Endothelial cell of umbilical vein (primary cell): ENCODE results near the gene DVL3. TPM values are rescaled to one million over a fixed set of nuclear protein-coding genes. Genes with fewer than 3 reads are reported as not detected.
A peak's percentile ranks its signal among the peaks of the same experiment; 100 is the strongest.

Experiments used
- BruUV-seq: library from RNA; stranded (reverse); fragments of 400-500 nt; replicated peaks from 2 replicates; lab custom pipeline; 2021; lab: Mats Ljungman, UMichigan
- CTCF ChIA-PET: fragments of 300-600, 350-600 bp; sonication (Branson Sonifier 250); formaldehyde crosslinking; loops from one replicate; lab custom pipeline; 2021; ENCODE audit warnings: antibody characterized with exemption, inconsistent platforms; lab: Charles Lee
- POLR2A ChIA-PET: fragments of 300-600, 350-600 bp; sonication (Branson Sonifier 250); formaldehyde crosslinking; loops from one replicate; lab custom pipeline; 2021; ENCODE audit warnings: antibody characterized with exemption, inconsistent platforms; lab: Charles Lee
- DNase-seq: peaks from one replicate; pipeline ENCODE4 v3.0.0-alpha.2; 2011; ENCODE audit warnings: low read depth, low spot score
- FAIRE-seq: peaks from 2 replicates; lab custom pipeline; 2011; peaks lifted over from hg19 to GRCh38; lab: Jason Lieb, UNC
- H2AFZ ChIP-seq: 2 replicates; pipeline ENCODE4 v1.6.0; 2012; ENCODE audit warnings: low read depth, low read length, control low read depth, inconsistent platforms
- H3K27ac ChIP-seq: 2 replicates; pipeline ENCODE4 v1.5.1; 2011; ENCODE audit warnings: low read depth, mild to moderate bottlenecking, control low read depth, low read length, moderate library complexity; ENCODE audit not compliant: insufficient read depth
- H3K27me3 ChIP-seq, 2 experiments: 2 replicates each; pipeline versions ENCODE4 v1.6.0 to v1.6.1; 2011; ENCODE audit warnings: low read length in 2 of 2, mixed read lengths in 1 of 2; ENCODE audit not compliant: control insufficient read depth in 2 of 2, insufficient read depth in 2 of 2
- H3K36me3 ChIP-seq, 2 experiments: 2 replicates in 1 of 2; 3 replicates in 1 of 2; pipeline ENCODE4 v1.5.1; 2011; ENCODE audit warnings: low read length in 2 of 2, mild to moderate bottlenecking in 1 of 2, moderate library complexity in 1 of 2; ENCODE audit not compliant: control insufficient read depth in 2 of 2, insufficient read depth in 2 of 2; ENCODE audit errors: extremely low read depth in 1 of 2
- H3K4me1 ChIP-seq: 3 replicates; pipeline ENCODE4 v1.5.1; 2011; ENCODE audit warnings: mild to moderate bottlenecking, low read length; ENCODE audit not compliant: control insufficient read depth, insufficient read depth; ENCODE audit errors: extremely low read depth
- H3K4me2 ChIP-seq: 2 replicates; pipeline ENCODE4 v1.6.1; 2011; ENCODE audit warnings: low read length, control low read depth, mixed read lengths; ENCODE audit not compliant: insufficient read depth
- H3K4me3 ChIP-seq, 3 experiments: fragments of 200-600 bp in 1 of 3; sonication (generic), shearing (Covaris generic) in 1 of 3; replicated peaks in 1 of 3; 2 replicates each; pipeline ENCODE4 v1.5.1; 2011 to 2016; ENCODE audit warnings: control low read depth in 3 of 3, low read length in 3 of 3, mild to moderate bottlenecking in 2 of 3, inconsistent platforms in 1 of 3, low read depth in 1 of 3, moderate library complexity in 1 of 3; ENCODE audit not compliant: insufficient read depth in 1 of 3
- H3K79me2 ChIP-seq: 2 replicates; pipeline ENCODE4 v1.6.0; 2012; ENCODE audit warnings: low read length, inconsistent platforms; ENCODE audit not compliant: control insufficient read depth, insufficient read depth
- H3K9ac ChIP-seq: replicated peaks from 2 replicates; pipeline ENCODE3; 2011; ENCODE audit warnings: low read length, control low read depth; ENCODE audit not compliant: insufficient read depth; ENCODE audit errors: extremely low read depth
- H3K9me1 ChIP-seq: replicated peaks from 3 replicates; pipeline ENCODE4 v1.6.0; 2011; ENCODE audit warnings: mild to moderate bottlenecking, low read length; ENCODE audit not compliant: control insufficient read depth, insufficient read depth; ENCODE audit errors: extremely low read depth
- H3K9me3 ChIP-seq: replicated peaks from 2 replicates; pipeline ENCODE4 v1.5.1; 2012; ENCODE audit warnings: low read length, inconsistent platforms; ENCODE audit not compliant: control insufficient read depth, insufficient read depth
- H4K20me1 ChIP-seq: replicated peaks from 2 replicates; pipeline ENCODE3; 2011; ENCODE audit warnings: mild to moderate bottlenecking, low read length; ENCODE audit not compliant: control insufficient read depth, insufficient read depth; ENCODE audit errors: extremely low read depth
- CTCF ChIP-seq, 2 donors: IDR thresholded peaks; 1 replicate in 1 of 2; 2 replicates in 1 of 2; pipeline ENCODE4 v1.5.1; 2011; ENCODE audit warnings: low read length in 2 of 2, mild to moderate bottlenecking in 2 of 2, moderate library complexity in 2 of 2, control low read depth in 1 of 2, inconsistent platforms in 1 of 2, low read depth in 1 of 2; ENCODE audit not compliant: insufficient read depth in 1 of 2; ENCODE audit errors: extremely low read depth in 1 of 2
- FOS ChIP-seq: IDR thresholded peaks from 2 replicates; pipeline ENCODE4 v1.6.1; 2011; ENCODE audit warnings: mild to moderate bottlenecking, low read length, moderate library complexity, borderline replicate concordance; ENCODE audit not compliant: insufficient read depth
- JUN ChIP-seq: IDR thresholded peaks from 2 replicates; pipeline ENCODE4 v1.6.1; 2011; ENCODE audit warnings: borderline replicate concordance, low read depth; ENCODE audit not compliant: insufficient read length, insufficient read depth
- MAX ChIP-seq: IDR thresholded peaks from 2 replicates; pipeline ENCODE4 v1.6.1; 2011; ENCODE audit not compliant: insufficient read depth, insufficient read length
- MYC ChIP-seq: IDR thresholded peaks from one replicate; pipeline ENCODE4 v1.6.1; 2011; ENCODE audit warnings: mild to moderate bottlenecking, low read depth, low read length
- POLR2A ChIP-seq: IDR thresholded peaks from 2 replicates; pipeline ENCODE4 v1.6.1; 2012; ENCODE audit warnings: low read depth, mild to moderate bottlenecking, control low read depth, low read length
- POLR2AphosphoS5 ChIP-seq: IDR thresholded peaks from 2 replicates; pipeline ENCODE4 v1.6.1; 2012; ENCODE audit warnings: low read depth, mild to moderate bottlenecking, control low read depth, low read length, moderate library complexity; ENCODE audit not compliant: insufficient read depth
- dilution Hi-C: fragments of 300-500 bp; cut with MboI; formaldehyde crosslinking; loops from one replicate; pipeline ENCODE4 v1.15.0; 2019; ENCODE audit warnings: low sequenced_read_pairs; ENCODE audit not compliant: extremely low pct_ligation_motif_present
- intact Hi-C: fragments of 100-400 bp; cut with micrococcal nuclease; formaldehyde crosslinking; loops from one replicate; pipeline ENCODE4 v1.10.0; 2022
- polyA plus RNA-seq, 4 experiments: library from polyadenylated mRNA; depleted of rRNA in 3 of 4; stranded (reverse) in 3 of 4; unstranded in 1 of 4; fragments of >200 nt; gene quantifications; 2 replicates each; pipeline versions ENCODE4 v1.2.1 to v1.2.3, GENCODE V29; 2011 to 2012; ENCODE audit warnings: missing spikeins in 1 of 4
- total RNA-seq: library from RNA; stranded (reverse); gene quantifications from 2 replicates; pipeline ENCODE4 v1.2.3, GENCODE V29; 2021

DVL3 gene
- total and polyA plus RNA-seq, 2 donors (not counting 3 experiments of a cell fraction or from before 2014, with no cell fraction given) = 43.8 to 59.0 TPM

GRCh38 chr3:184156522-184156955, 1.4 kb downstream of the DVL3 start:
- no peak for TF ChIP-seq MYC
- TF ChIP-seq POLR2AphosphoS5 = no peak
- TF ChIP-seq POLR2A = no peak
- TF ChIP-seq MAX = no peak
- TF ChIP-seq FOS = no peak
- no peak for TF ChIP-seq CTCF (IDR thresholded peaks at IDR 0.05; ENCODE audit: extremely low read depth in 1 of 2, insufficient read depth in 1 of 2, low read depth in 1 of 2, low read length in 2 of 2)
- no peak for TF ChIP-seq JUN
- Histone ChIP-seq H3K9me3 (no peaks in the 10 kb centered on the region), H3K9me1 (no peaks in the 10 kb centered on the region), H2AFZ (no peak overlapping the region), H3K4me2 (peak overlapping the region; percentile 97), H3K4me3 (peak overlapping the region; percentile 78 to 87 (median 83)), H3K4me1 (peaks cover 25% of the 10 kb centered on the region), H3K79me2 (peaks cover 53% of the 10 kb centered on the region), H3K9ac (peak overlapping the region; percentile 80), H3K27ac (peak overlapping the region; percentile 41), H4K20me1 (peaks cover 3% of the 10 kb centered on the region), H3K36me3 (no peaks in the 10 kb centered on the region), H3K27me3 (no peaks in the 10 kb centered on the region)
- ChIA-PET POLR2A (interaction anchor here (0.7 to 1.1 kb wide), 2 partner anchors 17 to 18 kb away, joined by 3 to 6 read pairs; partner anchors contain the start of gene AP2M1), CTCF (interaction anchor here (0.5 to 2.6 kb wide), 4 partner anchors 11 to 272 kb away, joined by 3 to 11 read pairs (median 5); partner anchors contain the start of genes EIF2B5 and PARL)
- BruUV-seq = no TSS peak
- intact Hi-C loops (loop anchor here (1.0 kb wide), 1 partner anchor 94 kb away; no protein-coding TSS in a partner anchor), dilution Hi-C loops (no loop called here)
- FAIRE-seq (peak; percentile 68), DNase-seq (peak; percentile 46)
